ENCODE results near the gene FKBP14.

The FKBP14 gene

DNA sequence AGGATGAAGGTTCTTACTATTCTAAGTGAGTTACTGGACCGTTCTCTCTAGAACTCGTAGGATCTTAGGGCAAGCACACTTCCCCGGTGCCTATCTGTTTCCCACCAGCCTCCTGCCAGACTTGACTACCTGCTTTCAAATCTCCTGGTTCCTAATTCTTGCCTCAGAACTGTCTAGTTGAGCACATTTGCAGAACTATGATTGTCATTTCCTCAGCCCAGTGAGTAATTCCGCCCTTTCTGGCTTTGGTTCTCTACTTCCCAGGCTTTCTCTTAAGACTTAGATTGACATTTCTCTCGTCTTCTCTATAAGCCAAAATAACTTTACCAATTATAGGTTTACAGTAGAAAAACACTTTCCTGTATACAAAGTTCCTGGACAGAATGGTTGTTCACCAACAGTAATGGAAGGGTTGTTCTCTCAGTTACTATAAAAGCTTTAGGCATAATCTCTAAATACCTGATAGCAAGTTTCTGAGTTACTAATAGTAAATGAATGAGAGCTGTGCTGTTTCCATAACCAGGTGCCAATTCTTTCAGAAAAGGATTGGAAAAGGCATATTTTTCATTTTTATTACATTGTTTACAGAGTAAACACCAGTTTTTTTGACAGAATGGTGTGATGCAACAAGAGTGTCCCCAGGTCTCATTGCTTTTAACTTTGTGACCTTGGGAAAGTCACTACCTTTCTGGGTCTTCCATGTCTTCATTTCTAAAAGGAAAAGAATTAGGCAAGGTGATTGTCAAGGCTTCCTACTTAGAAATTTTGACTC lies 42.8 kb upstream of the FKBP14 start:
- H4K91ac ChIP-seq (ENCODE audit: low read depth, low read length, poor library complexity), result no peak overlapping the region
- no peak overlapping the region for H3K9ac ChIP-seq (ENCODE audit: low read depth, low read length, poor library complexity)
- H4K8ac ChIP-seq (ENCODE audit: low read depth, low read length), result no peak overlapping the region
- no peak overlapping the region for H3K4ac ChIP-seq (ENCODE audit: low read length)
- no peaks in the 10 kb centered on the region for H3K9me3 ChIP-seq (replicated peaks in 1 of 2; ENCODE audit: control insufficient read depth in 2 of 2, insufficient read depth in 1 of 2, low read depth in 1 of 2, low read length in 2 of 2)
- no peaks in the 10 kb centered on the region for H3K79me1 ChIP-seq (ENCODE audit: low read depth, low read length)
- peaks cover 5 to 94% of the 10 kb centered on the region in 2 donors for H3K36me3 ChIP-seq (replicated peaks in 1 of 2; ENCODE audit: control insufficient read depth in 2 of 2, insufficient read depth in 2 of 2, low read length in 2 of 2)
- no peak overlapping the region for H3K18ac ChIP-seq (ENCODE audit: low read length)
- no peak overlapping the region for H3K4me2 ChIP-seq (ENCODE audit: insufficient read depth, low read length, poor library complexity, severe bottlenecking)
- no peak overlapping the region for H3K27ac ChIP-seq (replicated peaks; ENCODE audit: low read length)
- H2BK5ac ChIP-seq (ENCODE audit: low read length), result no peak overlapping the region
- no peaks in the 10 kb centered on the region for H3K27me3 ChIP-seq (ENCODE audit: control insufficient read depth in 3 of 3, insufficient read depth in 3 of 3, low read depth in 1 of 3, low read length in 3 of 3)
- H2BK12ac ChIP-seq (ENCODE audit: low read length), result no peak overlapping the region
- H2BK120ac ChIP-seq (ENCODE audit: low read depth, low read length), result no peak overlapping the region
- H3K23ac ChIP-seq (ENCODE audit: low read depth, low read length, poor library complexity), result no peak overlapping the region
- no peaks in the 10 kb centered on the region for H3K4me1 ChIP-seq (ENCODE audit: control insufficient read depth in 2 of 2, insufficient read depth in 1 of 2, low read depth in 1 of 2, low read length in 2 of 2)
- no peak overlapping the region for H3K4me3 ChIP-seq (ENCODE audit: low read length in 2 of 2)
- no peak overlapping the region for H2AK5ac ChIP-seq (ENCODE audit: low read depth, low read length)
- no CpG with 5 or more reads among the region's 5 CpGs for WGBS, 2 donors (ENCODE audit: extremely low coverage in 2 of 2, insufficient read length in 2 of 2, insufficient replicate concordance in 1 of 2)
- no peak overlapping the region for H2BK15ac ChIP-seq (ENCODE audit: low read length)
- no peak for DNase-seq (ENCODE audit: low spot score)
- H2AFZ ChIP-seq (ENCODE audit: low read length), result no peak overlapping the region
- no peak overlapping the region for H3K14ac ChIP-seq (ENCODE audit: low read length)

GRCh38 chr7:30068117-30068516 lies 41.6 kb upstream of the FKBP14 start:
- no peak overlapping the region for H3K4me3 ChIP-seq (ENCODE audit: low read length in 2 of 2)
- no peak overlapping the region for H3K23ac ChIP-seq (ENCODE audit: low read depth, low read length, poor library complexity)
- no peak overlapping the region for H4K91ac ChIP-seq (ENCODE audit: low read depth, low read length, poor library complexity)
- no peaks in the 10 kb centered on the region for H3K27me3 ChIP-seq (ENCODE audit: control insufficient read depth in 3 of 3, insufficient read depth in 3 of 3, low read depth in 1 of 3, low read length in 3 of 3)
- H2AFZ ChIP-seq (ENCODE audit: low read length), result no peak overlapping the region
- H2BK12ac ChIP-seq (ENCODE audit: low read length), result no peak overlapping the region
- H3K9me3 ChIP-seq (replicated peaks in 1 of 2; ENCODE audit: control insufficient read depth in 2 of 2, insufficient read depth in 1 of 2, low read depth in 1 of 2, low read length in 2 of 2), result no peaks in the 10 kb centered on the region
- H3K27ac ChIP-seq (replicated peaks; ENCODE audit: low read length), result no peak overlapping the region
- no peak overlapping the region for H3K4ac ChIP-seq (ENCODE audit: low read length)
- no peak overlapping the region for H2BK120ac ChIP-seq (ENCODE audit: low read depth, low read length)
- H3K36me3 ChIP-seq (replicated peaks in 1 of 2; ENCODE audit: control insufficient read depth in 2 of 2, insufficient read depth in 2 of 2, low read length in 2 of 2), result peaks cover 13 to 99% of the 10 kb centered on the region in 2 donors
- H3K79me1 ChIP-seq (ENCODE audit: low read depth, low read length), result no peaks in the 10 kb centered on the region
- no peak overlapping the region for H2AK5ac ChIP-seq (ENCODE audit: low read depth, low read length)
- no peak overlapping the region for H3K14ac ChIP-seq (ENCODE audit: low read length)
- no peaks in the 10 kb centered on the region for H3K4me1 ChIP-seq (ENCODE audit: control insufficient read depth in 2 of 2, insufficient read depth in 1 of 2, low read depth in 1 of 2, low read length in 2 of 2)
- DNase-seq (ENCODE audit: low spot score), result no peak
- no peak overlapping the region for H3K4me2 ChIP-seq (ENCODE audit: insufficient read depth, low read length, poor library complexity, severe bottlenecking)
- H4K8ac ChIP-seq (ENCODE audit: low read depth, low read length), result no peak overlapping the region
- no peak overlapping the region for H2BK5ac ChIP-seq (ENCODE audit: low read length)
- H3K9ac ChIP-seq (ENCODE audit: low read depth, low read length, poor library complexity), result no peak overlapping the region
- H2BK15ac ChIP-seq (ENCODE audit: low read length), result no peak overlapping the region
- no peak overlapping the region for H3K18ac ChIP-seq (ENCODE audit: low read length)

GRCh38 chr7:30066687-30067086 lies 40.2 kb upstream of the FKBP14 start:
- H3K9ac ChIP-seq (ENCODE audit: low read depth, low read length, poor library complexity), result no peak overlapping the region
- no peak overlapping the region for H3K23ac ChIP-seq (ENCODE audit: low read depth, low read length, poor library complexity)
- H3K36me3 ChIP-seq (replicated peaks in 1 of 2; ENCODE audit: control insufficient read depth in 2 of 2, insufficient read depth in 2 of 2, low read length in 2 of 2), result peaks cover 15 to 99% of the 10 kb centered on the region in 2 donors
- no peak overlapping the region for H4K91ac ChIP-seq (ENCODE audit: low read depth, low read length, poor library complexity)
- H3K18ac ChIP-seq (ENCODE audit: low read length), result no peak overlapping the region
- no peaks in the 10 kb centered on the region for H3K9me3 ChIP-seq (replicated peaks in 1 of 2; ENCODE audit: control insufficient read depth in 2 of 2, insufficient read depth in 1 of 2, low read depth in 1 of 2, low read length in 2 of 2)
- H3K79me1 ChIP-seq (ENCODE audit: low read depth, low read length), result no peaks in the 10 kb centered on the region
- no peak for DNase-seq (ENCODE audit: low spot score)
- WGBS, 2 donors (ENCODE audit: extremely low coverage in 2 of 2, insufficient read length in 2 of 2, insufficient replicate concordance in 1 of 2), result no CpG with 5 or more reads among the region's 1 CpG
- H2AFZ ChIP-seq (ENCODE audit: low read length), result no peak overlapping the region
- H2BK15ac ChIP-seq (ENCODE audit: low read length), result no peak overlapping the region
- no peak overlapping the region for H3K27ac ChIP-seq (replicated peaks; ENCODE audit: low read length)
- no peak overlapping the region for H2BK120ac ChIP-seq (ENCODE audit: low read depth, low read length)
- H2BK5ac ChIP-seq (ENCODE audit: low read length), result no peak overlapping the region
- H2BK12ac ChIP-seq (ENCODE audit: low read length), result no peak overlapping the region
- H2AK5ac ChIP-seq (ENCODE audit: low read depth, low read length), result no peak overlapping the region
- H3K14ac ChIP-seq (ENCODE audit: low read length), result no peak overlapping the region
- H3K4ac ChIP-seq (ENCODE audit: low read length), result no peak overlapping the region
- no peak overlapping the region for H4K8ac ChIP-seq (ENCODE audit: low read depth, low read length)
- H3K27me3 ChIP-seq (ENCODE audit: control insufficient read depth in 3 of 3, insufficient read depth in 3 of 3, low read depth in 1 of 3, low read length in 3 of 3), result no peaks in the 10 kb centered on the region
- H3K4me3 ChIP-seq (ENCODE audit: low read length in 2 of 2), result no peak overlapping the region
- no peaks in the 10 kb centered on the region for H3K4me1 ChIP-seq (ENCODE audit: control insufficient read depth in 2 of 2, insufficient read depth in 1 of 2, low read depth in 1 of 2, low read length in 2 of 2)
- H3K4me2 ChIP-seq (ENCODE audit: insufficient read depth, low read length, poor library complexity, severe bottlenecking), result no peak overlapping the region

GRCh38 chr7:30065746-30066145 lies 39.2 kb upstream of the FKBP14 start:
- H3K27me3 ChIP-seq (ENCODE audit: control insufficient read depth in 3 of 3, insufficient read depth in 3 of 3, low read depth in 1 of 3, low read length in 3 of 3), result no peaks in the 10 kb centered on the region
- WGBS, 2 donors (ENCODE audit: extremely low coverage in 2 of 2, insufficient read length in 2 of 2, insufficient replicate concordance in 1 of 2), result no CpG with 5 or more reads among the region's 3 CpGs

More at GRCh38 chr7:30065746-30066145, 39.2 kb upstream of the FKBP14 start:
- H3K9ac ChIP-seq (ENCODE audit: low read depth, low read length, poor library complexity), result no peak overlapping the region
- H4K8ac ChIP-seq (ENCODE audit: low read depth, low read length), result no peak overlapping the region
- no peak overlapping the region for H3K14ac ChIP-seq (ENCODE audit: low read length)
- H3K4me1 ChIP-seq (ENCODE audit: control insufficient read depth in 2 of 2, insufficient read depth in 1 of 2, low read depth in 1 of 2, low read length in 2 of 2), result no peaks in the 10 kb centered on the region
- no peak overlapping the region for H2BK12ac ChIP-seq (ENCODE audit: low read length)
- no peak overlapping the region for H4K91ac ChIP-seq (ENCODE audit: low read depth, low read length, poor library complexity)
- no peak overlapping the region for H3K4ac ChIP-seq (ENCODE audit: low read length)
- H3K4me2 ChIP-seq (ENCODE audit: insufficient read depth, low read length, poor library complexity, severe bottlenecking), result no peak overlapping the region
- no peaks in the 10 kb centered on the region for H3K9me3 ChIP-seq (replicated peaks in 1 of 2; ENCODE audit: control insufficient read depth in 2 of 2, insufficient read depth in 1 of 2, low read depth in 1 of 2, low read length in 2 of 2)
- DNase-seq (ENCODE audit: low spot score), result no peak
- H3K23ac ChIP-seq (ENCODE audit: low read depth, low read length, poor library complexity), result no peak overlapping the region
- H2BK15ac ChIP-seq (ENCODE audit: low read length), result no peak overlapping the region
- no peak overlapping the region for H3K18ac ChIP-seq (ENCODE audit: low read length)
- no peak overlapping the region for H2AFZ ChIP-seq (ENCODE audit: low read length)
- no peak overlapping the region for H3K4me3 ChIP-seq (ENCODE audit: low read length in 2 of 2)
- H2BK120ac ChIP-seq (ENCODE audit: low read depth, low read length), result no peak overlapping the region
- H2AK5ac ChIP-seq (ENCODE audit: low read depth, low read length), result no peak overlapping the region
- H3K36me3 ChIP-seq (replicated peaks in 1 of 2; ENCODE audit: control insufficient read depth in 2 of 2, insufficient read depth in 2 of 2, low read length in 2 of 2), result peaks cover 17 to 99% of the 10 kb centered on the region in 2 donors
- H3K79me1 ChIP-seq (ENCODE audit: low read depth, low read length), result no peaks in the 10 kb centered on the region
- no peak overlapping the region for H3K27ac ChIP-seq (replicated peaks; ENCODE audit: low read length)
- no peak overlapping the region for H2BK5ac ChIP-seq (ENCODE audit: low read length)

Measured in neuronal stem cell (in vitro differentiated cells).